HepG2 (cell line): ENCODE measurements around the gene CFI. TPM values are rescaled to one million over a fixed set of nuclear protein-coding genes. Genes with fewer than 3 reads are reported as not detected.
A peak's percentile ranks its signal among the peaks of the same experiment; 100 is the strongest.

Experiments
- CREM ChIP-seq, 2 experiments: sonication (generic) in 1 of 2; formaldehyde crosslinking in 1 of 2; IDR thresholded peaks; 2 replicates each; pipeline versions ENCODE4 v1.4.0 to v1.6.1; 2016 to 2020; ENCODE audit warnings: antibody characterized with exemption in 1 of 2, mild to moderate bottlenecking in 1 of 2, missing genetic modification reagents in 1 of 2
- DNMT3B ChIP-seq: conservative IDR thresholded peaks from 2 replicates; pipeline ENCODE4 v1.6.1; 2016; ENCODE audit warnings: missing biosample characterization, control low read depth
- ERF ChIP-seq: IDR thresholded peaks from 2 replicates; pipeline ENCODE4 v1.6.1; 2018; ENCODE audit warnings: missing biosample characterization, missing genetic modification reagents
- GABPA ChIP-seq, 2 experiments: IDR thresholded peaks; 2 replicates each; pipeline ENCODE4 v1.6.1; 2011 to 2016; ENCODE audit warnings: low read depth in 2 of 2, low read length in 1 of 2, missing biosample characterization in 1 of 2, missing genetic modification characterization in 1 of 2
- GABPB1 ChIP-seq: IDR thresholded peaks from 2 replicates; pipeline ENCODE4 v1.6.1; 2016; ENCODE audit warnings: mild to moderate bottlenecking, missing genetic modification reagents, moderate library complexity, missing compliant biosample characterization
- HDAC2 ChIP-seq: sonication (generic); formaldehyde crosslinking; IDR thresholded peaks from 2 replicates; pipeline ENCODE4 v1.4.0; 2020; ENCODE audit warnings: missing genetic modification reagents
- HNF4G ChIP-seq, 2 experiments: sonication (generic) in 1 of 2; formaldehyde crosslinking in 1 of 2; IDR thresholded peaks; 2 replicates each; pipeline versions ENCODE4 v1.4.0 to v1.6.1; 2011 to 2020; ENCODE audit warnings: borderline replicate concordance in 2 of 2, low read depth in 2 of 2, mild to moderate bottlenecking in 2 of 2, low read length in 1 of 2, missing genetic modification reagents in 1 of 2, moderate library complexity in 1 of 2
- KAT8 ChIP-seq: IDR thresholded peaks from 2 replicates; pipeline ENCODE4 v1.6.1; 2016; ENCODE audit warnings: missing genetic modification reagents, missing compliant biosample characterization
- NCOR1 ChIP-seq: fragments of 200-600 bp; sonication (generic); IDR thresholded peaks from 2 replicates; pipeline ENCODE4 v1.7.0; 2017; ENCODE audit warnings: antibody characterized with exemption, low read length, borderline replicate concordance
- PHF20 ChIP-seq: sonication (generic); formaldehyde crosslinking; IDR thresholded peaks from 2 replicates; pipeline ENCODE4 v1.5.0; 2020; ENCODE audit warnings: mild to moderate bottlenecking, missing genetic modification reagents
- POLR2AphosphoS5 ChIP-seq: IDR thresholded peaks from 2 replicates; pipeline ENCODE4 v1.6.1; 2012; ENCODE audit warnings: low read depth, low read length
- POLR2G ChIP-seq: fragments of 200-400 bp; formaldehyde crosslinking; IDR thresholded peaks from 2 replicates; pipeline ENCODE4 v1.6.1; 2018; ENCODE audit warnings: mild to moderate bottlenecking, low read depth, low read length, moderate library complexity
- RARA ChIP-seq: IDR thresholded peaks from 2 replicates; pipeline ENCODE4 v1.6.1; 2016; ENCODE audit warnings: missing genetic modification reagents, missing compliant biosample characterization
- SOX6 ChIP-seq, 2 experiments: fragments of 450-650 bp in 1 of 2; sonication (generic) in 1 of 2; formaldehyde crosslinking in 1 of 2; IDR thresholded peaks; 2 replicates each; pipeline versions ENCODE4 v1.4.0 to v1.6.1; 2017 to 2020; ENCODE audit warnings: antibody characterized with exemption in 1 of 2, mild to moderate bottlenecking in 1 of 2, missing genetic modification reagents in 1 of 2
- TEAD3 ChIP-seq: optimal IDR thresholded peaks from 2 replicates; pipeline ENCODE3; 2016; ENCODE audit warnings: borderline replicate concordance
- ZNF263 ChIP-seq: sonication (generic); formaldehyde crosslinking; IDR thresholded peaks from 2 replicates; pipeline ENCODE4 v1.4.0; 2020; ENCODE audit warnings: missing genetic modification reagents
- ZNF790 ChIP-seq: sonication (generic); formaldehyde crosslinking; IDR thresholded peaks from 2 replicates; pipeline ENCODE4 v1.8.0; 2022; ENCODE audit warnings: missing genetic modification reagents, mild to moderate bottlenecking, borderline replicate concordance
- polyA plus RNA-seq, 8 experiments: library from polyadenylated mRNA; depleted of rRNA in 3 of 8; stranded (reverse) in 7 of 8; unstranded in 1 of 8; fragments of >200 nt; fragmentation: Illumina TruSeq in 4 of 8; extraction: Trizol in 4 of 8; gene quantifications; 2 replicates each; pipeline versions ENCODE4 v1.2.1 to v1.2.3, GENCODE V29; 2011 to 2016; ENCODE audit warnings: low read depth in 4 of 8, missing spikeins in 1 of 8, mixed read lengths in 1 of 8; ENCODE audit not compliant: insufficient read depth in 1 of 8
- total RNA-seq, 5 experiments: library from RNA; depleted of rRNA; stranded (reverse); fragments of >200 nt; fragmentation: Illumina TruSeq; extraction: Trizol; gene quantifications; 2 replicates each; pipeline ENCODE4 v1.2.3, GENCODE V29; 2016; ENCODE audit warnings: low read depth in 1 of 5
- TF ChIP-seq, protein P1 (sequence below): sonication (generic); formaldehyde crosslinking; IDR thresholded peaks from 2 replicates; pipeline ENCODE4 v1.4.0; 2020; ENCODE audit warnings: missing genetic modification reagents
- TF ChIP-seq, protein P2 (sequence below): sonication (generic); formaldehyde crosslinking; conservative IDR thresholded peaks from 2 replicates; pipeline ENCODE4 v1.4.0; 2020; ENCODE audit warnings: mild to moderate bottlenecking, missing genetic modification reagents, moderate library complexity

Gene CFI
- total and polyA plus RNA-seq, 2 of the 13 experiments (the other 11 are each of a cell fraction or from before 2014, with no cell fraction given), result 284 to 337 TPM

DNA sequence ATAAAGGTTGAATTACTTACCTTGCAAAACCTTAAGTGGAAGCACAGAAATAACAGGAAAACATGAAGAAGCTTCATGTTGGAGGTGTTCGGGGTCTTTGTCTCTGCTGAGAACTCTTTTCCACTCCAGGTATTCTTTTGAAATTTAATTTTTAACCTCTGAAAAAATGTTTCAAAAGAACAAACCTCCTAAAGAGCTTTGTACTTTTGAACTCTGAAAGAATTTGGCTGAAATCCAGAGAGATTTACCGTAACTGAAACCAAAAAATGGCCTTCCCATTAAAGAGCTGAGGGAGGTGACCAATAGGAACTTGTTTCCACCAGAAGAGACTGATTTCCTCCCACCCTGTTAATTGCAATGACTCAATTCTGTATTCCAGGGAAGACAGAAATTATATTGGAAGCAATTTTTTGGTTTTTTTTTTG, at the start of gene CFI (continued):
- peak; percentile 17; the same call in 1 of the 2 replicates for TF ChIP-seq HNF4G (IDR thresholded peaks at IDR 0.05; ENCODE audit: borderline replicate concordance, low read depth, low read length)
- no peak for TF ChIP-seq HNF4G (CRISPR knock-in tag; IDR thresholded peaks at IDR 0.05; ENCODE audit: borderline replicate concordance, low read depth)
- TF ChIP-seq SOX6 (IDR thresholded peaks at IDR 0.05), result no peak
- peak; percentile 71 for TF ChIP-seq SOX6 (CRISPR knock-in tag; IDR thresholded peaks at IDR 0.05)
- TF ChIP-seq DNMT3B (CRISPR knock-in tag), result 0 out of 2 replicates have a peak, but pooled peaks have one; percentile 37
- peak; percentile 58 for TF ChIP-seq TEAD3
- TF ChIP-seq PHF20 (CRISPR knock-in tag), result no peak
- TF ChIP-seq GABPA (IDR thresholded peaks at IDR 0.05; ENCODE audit: low read depth, low read length), result no peak
- TF ChIP-seq GABPA (CRISPR knock-in tag; IDR thresholded peaks at IDR 0.05; ENCODE audit: low read depth), result 0 out of 2 replicates have a peak, but pooled peaks have one; percentile 26
- 0 out of 2 replicates have a peak, but pooled peaks have one; percentile 16 for TF ChIP-seq HDAC2
- no peak for TF ChIP-seq ERF (CRISPR knock-in tag)
- TF ChIP-seq ZNF263, result no peak
- TF ChIP-seq GABPB1 (CRISPR knock-in tag), result no peak
- TF ChIP-seq, protein P1, sequence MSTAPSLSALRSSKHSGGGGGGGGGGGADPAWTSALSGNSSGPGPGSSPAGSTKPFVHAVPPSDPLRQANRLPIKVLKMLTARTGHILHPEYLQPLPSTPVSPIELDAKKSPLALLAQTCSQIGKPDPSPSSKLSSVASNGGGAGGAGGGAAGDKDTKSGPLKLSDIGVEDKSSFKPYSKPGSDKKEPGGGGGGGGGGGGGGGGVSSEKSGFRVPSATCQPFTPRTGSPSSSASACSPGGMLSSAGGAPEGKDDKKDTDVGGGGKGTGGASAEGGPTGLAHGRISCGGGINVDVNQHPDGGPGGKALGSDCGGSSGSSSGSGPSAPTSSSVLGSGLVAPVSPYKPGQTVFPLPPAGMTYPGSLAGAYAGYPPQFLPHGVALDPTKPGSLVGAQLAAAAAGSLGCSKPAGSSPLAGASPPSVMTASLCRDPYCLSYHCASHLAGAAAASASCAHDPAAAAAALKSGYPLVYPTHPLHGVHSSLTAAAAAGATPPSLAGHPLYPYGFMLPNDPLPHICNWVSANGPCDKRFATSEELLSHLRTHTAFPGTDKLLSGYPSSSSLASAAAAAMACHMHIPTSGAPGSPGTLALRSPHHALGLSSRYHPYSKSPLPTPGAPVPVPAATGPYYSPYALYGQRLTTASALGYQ (CRISPR knock-in tag), result peak; percentile 22; the same call in 1 of the 2 replicates
- TF ChIP-seq POLR2AphosphoS5, result peak; percentile 72
- no peak for TF ChIP-seq ZNF790
- peak; percentile 57; the same call in 1 of the 2 replicates for TF ChIP-seq RARA (CRISPR knock-in tag)
- TF ChIP-seq CREM (IDR thresholded peaks at IDR 0.05), result 0 out of 2 replicates have a peak, but pooled peaks have one; percentile 24
- no peak for TF ChIP-seq CREM (CRISPR knock-in tag; IDR thresholded peaks at IDR 0.05)
- TF ChIP-seq NCOR1, result peak; percentile 75; the same call in 1 of the 2 replicates
- peak; percentile 36 for TF ChIP-seq KAT8
- TF ChIP-seq POLR2G, result peak; percentile 51; the same call in 1 of the 2 replicates
- TF ChIP-seq, protein P2, sequence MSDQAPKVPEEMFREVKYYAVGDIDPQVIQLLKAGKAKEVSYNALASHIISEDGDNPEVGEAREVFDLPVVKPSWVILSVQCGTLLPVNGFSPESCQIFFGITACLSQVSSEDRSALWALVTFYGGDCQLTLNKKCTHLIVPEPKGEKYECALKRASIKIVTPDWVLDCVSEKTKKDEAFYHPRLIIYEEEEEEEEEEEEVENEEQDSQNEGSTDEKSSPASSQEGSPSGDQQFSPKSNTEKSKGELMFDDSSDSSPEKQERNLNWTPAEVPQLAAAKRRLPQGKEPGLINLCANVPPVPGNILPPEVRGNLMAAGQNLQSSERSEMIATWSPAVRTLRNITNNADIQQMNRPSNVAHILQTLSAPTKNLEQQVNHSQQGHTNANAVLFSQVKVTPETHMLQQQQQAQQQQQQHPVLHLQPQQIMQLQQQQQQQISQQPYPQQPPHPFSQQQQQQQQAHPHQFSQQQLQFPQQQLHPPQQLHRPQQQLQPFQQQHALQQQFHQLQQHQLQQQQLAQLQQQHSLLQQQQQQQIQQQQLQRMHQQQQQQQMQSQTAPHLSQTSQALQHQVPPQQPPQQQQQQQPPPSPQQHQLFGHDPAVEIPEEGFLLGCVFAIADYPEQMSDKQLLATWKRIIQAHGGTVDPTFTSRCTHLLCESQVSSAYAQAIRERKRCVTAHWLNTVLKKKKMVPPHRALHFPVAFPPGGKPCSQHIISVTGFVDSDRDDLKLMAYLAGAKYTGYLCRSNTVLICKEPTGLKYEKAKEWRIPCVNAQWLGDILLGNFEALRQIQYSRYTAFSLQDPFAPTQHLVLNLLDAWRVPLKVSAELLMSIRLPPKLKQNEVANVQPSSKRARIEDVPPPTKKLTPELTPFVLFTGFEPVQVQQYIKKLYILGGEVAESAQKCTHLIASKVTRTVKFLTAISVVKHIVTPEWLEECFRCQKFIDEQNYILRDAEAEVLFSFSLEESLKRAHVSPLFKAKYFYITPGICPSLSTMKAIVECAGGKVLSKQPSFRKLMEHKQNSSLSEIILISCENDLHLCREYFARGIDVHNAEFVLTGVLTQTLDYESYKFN (CRISPR knock-in tag), result peak; percentile 75
